ENCODE results near the gene GAS1. TPM values are rescaled to one million over a fixed set of nuclear protein-coding genes. Genes with fewer than 3 reads are reported as not detected.

GAS1 gene
- total RNA-seq, 1 donor from 2014 or later: 11.0 TPM

DNA sequence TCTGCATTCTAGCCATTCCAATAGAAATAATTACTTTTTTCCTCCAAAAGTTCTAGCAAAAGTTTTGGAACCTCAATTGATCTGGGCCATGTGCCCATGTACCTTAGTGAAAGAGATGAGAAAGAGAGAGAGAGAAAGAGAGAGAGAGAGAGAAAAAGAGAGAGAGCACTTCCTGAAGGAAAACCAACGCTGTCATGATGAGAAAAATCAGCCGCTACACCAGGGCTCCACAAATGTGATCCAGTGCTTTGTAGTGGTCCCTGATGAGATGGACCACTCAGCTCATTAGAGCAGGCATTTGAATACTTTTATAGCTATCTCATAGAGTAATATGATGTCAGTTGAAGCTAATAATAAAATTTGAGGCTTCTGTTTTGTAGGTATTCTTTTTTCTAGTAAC lies 7.7 kb upstream of the GAS1 start:
- no peak for DNase-seq
- Histone ChIP-seq H3K4me1 (no peaks in the 10 kb centered on the region), H3K9me3 (replicated peaks) (no peaks in the 10 kb centered on the region), H3K27me3 (ENCODE audit: low read depth) (peaks cover 21% of the 10 kb centered on the region), H3K36me3 (no peaks in the 10 kb centered on the region), H3K4me3 (no peak overlapping the region), H3K27ac (replicated peaks) (peak overlapping the region; percentile 5)
- TF ChIP-seq CTCF (IDR thresholded peaks at IDR 0.05; ENCODE audit: borderline replicate concordance): no peak
- intact Hi-C loops (cut with micrococcal nuclease): no loop called here

DNA sequence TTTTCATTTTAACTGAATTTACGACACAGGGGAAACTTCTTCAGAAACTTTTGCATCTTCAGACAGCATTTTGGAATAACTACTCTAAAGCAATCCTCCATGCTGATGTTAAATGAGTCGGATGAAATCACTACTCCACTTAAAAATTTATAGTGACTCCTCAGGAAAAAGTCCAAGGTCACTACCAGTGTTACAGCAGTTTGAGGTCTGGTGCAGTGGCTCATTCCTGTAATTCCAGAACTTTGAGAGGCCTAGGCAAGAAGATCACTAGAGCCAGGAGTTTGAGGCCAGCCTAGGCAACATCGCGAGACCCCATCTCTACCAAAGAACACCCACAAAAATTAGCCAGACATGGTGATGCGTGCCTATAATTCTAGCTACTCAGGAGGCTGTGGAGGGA lies 5.9 kb upstream of the GAS1 start:
- no peak for DNase-seq
- intact Hi-C loops (cut with micrococcal nuclease): no loop called here
- Histone ChIP-seq H3K27ac (replicated peaks) (no peak overlapping the region), H3K36me3 (no peaks in the 10 kb centered on the region), H3K4me3 (no peak overlapping the region), H3K9me3 (replicated peaks) (no peaks in the 10 kb centered on the region), H3K4me1 (peaks cover 10% of the 10 kb centered on the region), H3K27me3 (ENCODE audit: low read depth) (peaks cover 2% of the 10 kb centered on the region)
- no peak for TF ChIP-seq CTCF (IDR thresholded peaks at IDR 0.05; ENCODE audit: borderline replicate concordance)

GRCh38 chr9:86948074-86948929 lies 996 bp upstream of the GAS1 start:
- Histone ChIP-seq H3K27ac (replicated peaks) (peak overlapping the region; percentile 97), H3K27me3 (ENCODE audit: low read depth) (no peaks in the 10 kb centered on the region), H3K36me3 (no peaks in the 10 kb centered on the region), H3K4me1 (peaks cover 37% of the 10 kb centered on the region), H3K9me3 (replicated peaks) (no peaks in the 10 kb centered on the region), H3K4me3 (peak overlapping the region; percentile 91)
- TF ChIP-seq CTCF (IDR thresholded peaks at IDR 0.05; ENCODE audit: borderline replicate concordance): peak; percentile 95
- intact Hi-C loops (cut with micrococcal nuclease): no loop called here
- DNase-seq: peak; percentile 83

DNA sequence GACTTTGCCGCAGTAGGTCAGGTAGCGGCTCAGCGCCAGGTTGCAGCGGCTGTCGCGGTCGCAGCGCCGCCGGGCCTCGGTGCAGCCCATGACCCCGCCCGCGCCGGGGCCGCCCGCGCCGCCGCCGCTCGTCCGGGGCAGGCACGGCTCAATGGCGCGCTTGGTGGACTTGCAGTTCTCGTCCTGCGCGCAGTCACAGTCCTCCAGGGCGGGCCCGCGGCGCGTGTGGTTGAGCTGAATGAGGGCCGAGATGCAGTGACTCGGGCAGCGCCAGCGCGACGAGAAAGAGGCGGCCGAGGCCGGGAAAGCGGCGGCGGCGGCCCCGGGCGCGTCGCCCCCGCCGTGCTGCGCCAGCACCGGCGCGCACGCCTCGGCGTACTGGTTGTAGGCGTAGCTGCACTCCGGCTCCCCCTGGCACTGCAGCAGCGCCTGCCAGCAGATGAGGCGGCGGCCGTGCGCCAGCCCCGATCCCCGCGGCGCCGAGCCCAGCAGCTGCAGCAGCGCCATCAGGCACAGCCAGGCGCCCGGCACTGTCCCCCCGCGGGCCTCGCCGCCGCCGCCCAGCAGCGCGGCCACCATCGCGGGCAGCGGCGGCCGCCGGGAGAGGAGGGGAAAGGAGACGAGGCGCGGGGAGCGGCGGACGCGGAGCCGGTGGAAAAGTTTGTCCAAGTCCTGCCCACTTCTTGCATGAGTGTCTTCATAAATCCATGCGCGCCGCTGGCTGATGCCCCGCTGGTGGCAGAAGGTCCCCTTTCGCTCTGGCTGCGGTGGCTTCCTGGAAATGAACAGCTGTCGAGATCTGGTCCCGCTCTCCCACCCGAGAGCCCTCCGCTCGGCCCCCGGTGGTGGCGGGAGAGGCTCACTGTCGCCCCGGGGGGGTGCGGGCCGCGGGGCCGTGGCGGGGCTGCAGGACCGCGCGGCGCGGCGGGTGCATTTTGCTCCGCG lies 833 bp downstream of the GAS1 start:
- TF ChIP-seq CTCF (IDR thresholded peaks at IDR 0.05; ENCODE audit: borderline replicate concordance): no peak
- Histone ChIP-seq H3K4me1 (peaks cover 37% of the 10 kb centered on the region), H3K36me3 (no peaks in the 10 kb centered on the region), H3K27me3 (ENCODE audit: low read depth) (peaks cover 5% of the 10 kb centered on the region), H3K9me3 (replicated peaks) (no peaks in the 10 kb centered on the region), H3K4me3 (peak overlapping the region; percentile 91), H3K27ac (replicated peaks) (peak overlapping the region; percentile 97)
- intact Hi-C loops (cut with micrococcal nuclease): no loop called here
- peak; percentile 65 for DNase-seq

GRCh38 chr9:86945728-86946200 lies 1.5 kb downstream of the GAS1 start:
- peak; percentile 29 for TF ChIP-seq CTCF (IDR thresholded peaks at IDR 0.05; ENCODE audit: borderline replicate concordance)
- intact Hi-C loops (cut with micrococcal nuclease): no loop called here
- no peaks in the 10 kb centered on the region for H3K9me3 ChIP-seq (replicated peaks)

More at GRCh38 chr9:86945728-86946200, 1.5 kb downstream of the GAS1 start:
- Histone ChIP-seq H3K4me1 (peaks cover 37% of the 10 kb centered on the region), H3K27me3 (ENCODE audit: low read depth) (peaks cover 12% of the 10 kb centered on the region), H3K4me3 (peak overlapping the region; percentile 91), H3K27ac (replicated peaks) (peak overlapping the region; percentile 97), H3K36me3 (no peaks in the 10 kb centered on the region)
- DNase-seq: peak; percentile 19

Measured in left ventricle myocardium inferior (tissue), 1 donor.